Ovary (tissue), 9 donors: ENCODE data around the gene YIPF1. TPM values are rescaled to one million over a fixed set of nuclear protein-coding genes. Genes with fewer than 3 reads are reported as not detected.

Source experiments
- DNase-seq, 5 donors: peaks; one replicate each; pipeline ENCODE4 v3.0.0-alpha.2; 2019 to 2020
- H3K27ac ChIP-seq, 2 donors: fragments of 200-600 bp; one replicate each; pipeline versions ENCODE4 v1.5.1 to v1.8.0; 2019 to 2022
- H3K27me3 ChIP-seq: fragments of 200-600 bp; one replicate; pipeline ENCODE4 v1.8.0; 2022
- H3K36me3 ChIP-seq: fragments of 200-600 bp; sonication (generic); one replicate; pipeline ENCODE4 v1.5.1; 2019
- H3K4me1 ChIP-seq: one replicate; pipeline ENCODE4 v1.8.1; 2013; ENCODE audit warnings: mild to moderate bottlenecking, moderate library complexity; ENCODE audit not compliant: insufficient read depth
- H3K4me3 ChIP-seq: fragments of 200-600 bp; sonication (generic); one replicate; pipeline ENCODE4 v1.5.1; 2017
- H3K9me3 ChIP-seq, 2 donors: fragments of 200-600 bp in 1 of 2; sonication (generic) in 1 of 2; one replicate each; pipeline versions ENCODE4 v1.5.1 to v1.8.1; 2013 to 2019; ENCODE audit warnings: mild to moderate bottlenecking in 1 of 2, moderate library complexity in 1 of 2
- EP300 ChIP-seq: sonication (generic); formaldehyde crosslinking; IDR thresholded peaks from one replicate; pipeline ENCODE4 v1.6.1; 2017; ENCODE audit warnings: antibody characterized with exemption
- POLR2A ChIP-seq: fragments of 450-650 bp; IDR thresholded peaks from one replicate; pipeline ENCODE4 v1.6.1; 2017; ENCODE audit warnings: antibody characterized with exemption, mild to moderate bottlenecking, moderate library complexity
- WGBS, 3 donors: extraction: QIAGEN DNeasy Blood & Tissue Kit in 1 of 3; methylation state at CpG; one replicate each; pipeline versions ENCODE4 v1.1.5 to v1.1.7; 2013 to 2017; 5-methylcytosine and 5-hydroxymethylcytosine counted together
- intact Hi-C, 4 donors: fragments of 100-400 bp; cut with DNase I; formaldehyde crosslinking; loops; one replicate each; pipeline versions ENCODE4 v1.11.0 to v1.15.1; 2022 to 2023
- polyA plus RNA-seq, 2 donors: library from polyadenylated mRNA; stranded (reverse); fragments of 200-250 nt in 1 of 2; fragments of 350-450 nt in 1 of 2; fragmentation: Illumina TruSeq in 1 of 2; extraction: RNeasy Lipid Tissue Mini Kit (QIAGEN cat#74804) in 1 of 2; gene quantifications; one replicate each; pipeline ENCODE4 v1.2.3, GENCODE V29; 2013 to 2014
- total RNA-seq, 7 donors: library from RNA; depleted of rRNA in 2 of 7; stranded (reverse); fragments of >200 nt in 2 of 7; fragmentation: NEBNext Ultra II Directional in 3 of 7; extraction: Animal tissue kit (Norgen Biotek cat#: 25700) in 3 of 7; gene quantifications; one replicate each; pipeline versions ENCODE4 v1.1.0 to v1.2.4, GENCODE V29; 2016 to 2023
- TF ChIP-seq, protein P1 (sequence below), 3 donors: fragments of 450-650 bp in 2 of 3; fragments of 200-600 bp in 1 of 3; IDR thresholded peaks; one replicate each; pipeline versions ENCODE4 v1.5.1 to v1.8.0; 2016 to 2022; ENCODE audit warnings: antibody characterized with exemption in 3 of 3, mild to moderate bottlenecking in 1 of 3
- donor health status: DM: no; HTN: no; CAD: no; lungs with moderate emphysema.
- donor health status: DM: no; HTN: no; CAD: no.
- donor health status: Bipolar disorder and iron deficiency.
- donor health status: DM: yes; HTN: yes; CAD: no.
- donor health status: DM: no; HTN: no; CAD: no.
- donor health status: DM: yes; HTN: yes; CAD: no.

The YIPF1 gene
- total and polyA plus RNA-seq, 9 donors = 11.5 to 47.8 (median 18.3) TPM

DNA sequence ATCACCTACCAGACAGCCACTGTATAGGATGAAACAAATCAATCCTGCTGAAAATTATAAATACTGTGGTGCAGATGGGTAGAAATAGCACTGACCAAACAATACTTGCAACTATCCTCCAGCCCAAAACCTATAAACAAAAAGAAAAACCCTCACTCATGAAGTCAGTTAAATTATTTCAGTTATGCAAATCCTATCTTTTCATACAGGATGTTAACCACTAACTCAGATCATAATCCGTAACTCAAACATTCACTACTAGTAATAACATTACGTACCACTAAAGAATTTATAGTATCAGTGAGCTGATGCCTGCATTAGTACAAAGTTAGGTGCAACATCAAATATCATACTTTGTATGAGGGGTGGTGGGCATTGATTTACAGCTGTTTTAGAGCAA, 54.1 kb downstream of the YIPF1 start:
- Histone ChIP-seq H3K27ac (no peak overlapping the region), H3K4me3 (no peak overlapping the region), H3K27me3 (no peaks in the 10 kb centered on the region), H3K4me1 (peaks cover 3% of the 10 kb centered on the region), H3K9me3 (no peaks in the 10 kb centered on the region), H3K36me3 (no peaks in the 10 kb centered on the region)
- intact Hi-C loops = no loop called here
- TF ChIP-seq EP300 (no peak), POLR2A (no peak)
- TF ChIP-seq, protein P1, sequence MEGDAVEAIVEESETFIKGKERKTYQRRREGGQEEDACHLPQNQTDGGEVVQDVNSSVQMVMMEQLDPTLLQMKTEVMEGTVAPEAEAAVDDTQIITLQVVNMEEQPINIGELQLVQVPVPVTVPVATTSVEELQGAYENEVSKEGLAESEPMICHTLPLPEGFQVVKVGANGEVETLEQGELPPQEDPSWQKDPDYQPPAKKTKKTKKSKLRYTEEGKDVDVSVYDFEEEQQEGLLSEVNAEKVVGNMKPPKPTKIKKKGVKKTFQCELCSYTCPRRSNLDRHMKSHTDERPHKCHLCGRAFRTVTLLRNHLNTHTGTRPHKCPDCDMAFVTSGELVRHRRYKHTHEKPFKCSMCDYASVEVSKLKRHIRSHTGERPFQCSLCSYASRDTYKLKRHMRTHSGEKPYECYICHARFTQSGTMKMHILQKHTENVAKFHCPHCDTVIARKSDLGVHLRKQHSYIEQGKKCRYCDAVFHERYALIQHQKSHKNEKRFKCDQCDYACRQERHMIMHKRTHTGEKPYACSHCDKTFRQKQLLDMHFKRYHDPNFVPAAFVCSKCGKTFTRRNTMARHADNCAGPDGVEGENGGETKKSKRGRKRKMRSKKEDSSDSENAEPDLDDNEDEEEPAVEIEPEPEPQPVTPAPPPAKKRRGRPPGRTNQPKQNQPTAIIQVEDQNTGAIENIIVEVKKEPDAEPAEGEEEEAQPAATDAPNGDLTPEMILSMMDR (IDR thresholded peaks at IDR 0.05) = no peak
- no peak for DNase-seq
- WGBS, 3 donors = 87 to 93% (median 89%) methylated on average over 2 of the region's 2 CpGs

DNA sequence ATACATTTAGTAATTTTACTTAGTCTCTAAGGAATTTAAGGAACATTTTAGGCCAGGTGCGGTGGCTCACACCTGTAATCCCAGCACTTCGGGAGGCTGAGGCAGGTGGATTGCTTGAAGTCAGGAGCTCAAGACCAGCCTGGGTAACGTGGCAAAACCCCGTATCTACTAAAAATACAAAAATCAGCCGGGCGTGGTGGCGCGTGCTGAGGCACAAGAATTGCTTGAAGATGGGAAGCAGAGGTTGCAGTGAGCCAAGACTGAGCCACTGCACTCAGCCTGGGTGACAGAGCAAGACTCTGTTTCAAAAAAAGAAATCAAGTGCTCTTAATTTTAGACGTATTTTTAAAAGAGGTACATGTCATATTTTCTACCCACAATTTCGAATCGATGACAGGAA, 54.8 kb downstream of the YIPF1 start:
- no peak overlapping the region for H3K4me3 ChIP-seq
- peaks cover 3% of the 10 kb centered on the region for H3K4me1 ChIP-seq
- H3K36me3 ChIP-seq = no peaks in the 10 kb centered on the region
- DNase-seq = no peak
- WGBS, 3 donors = 94 to 95% (median 95%) methylated on average over 11 of the region's 11 CpGs
- intact Hi-C loops = no loop called here
- no peaks in the 10 kb centered on the region for H3K9me3 ChIP-seq
- no peak overlapping the region for H3K27ac ChIP-seq
- H3K27me3 ChIP-seq = no peaks in the 10 kb centered on the region
- TF ChIP-seq POLR2A = no peak

DNA sequence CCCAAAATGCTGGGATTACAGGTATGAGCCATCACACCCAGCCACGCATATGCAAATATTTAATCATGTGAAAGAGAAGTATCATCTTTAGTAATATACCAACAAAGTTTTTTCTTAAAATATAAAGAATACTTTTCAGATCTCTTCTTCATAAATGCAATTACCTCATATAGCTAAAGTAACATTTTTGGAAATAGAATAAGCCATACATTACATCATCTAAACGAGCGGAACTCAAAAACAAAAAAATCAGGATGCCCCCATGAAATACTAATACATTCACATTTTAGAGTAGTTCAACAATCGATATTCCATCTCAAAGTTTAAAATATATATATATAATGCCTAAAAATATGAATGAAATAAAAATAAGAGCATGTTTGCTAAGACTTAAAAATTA, 56.2 kb downstream of the YIPF1 start:
- TF ChIP-seq POLR2A (no peak), EP300 (no peak)
- TF ChIP-seq, protein P1 (IDR thresholded peaks at IDR 0.05) = no peak
- no peaks in the 10 kb centered on the region for H3K27me3 ChIP-seq
- WGBS, 3 donors = 91 to 95% (median 93%) methylated on average over 4 of the region's 4 CpGs

DNA sequence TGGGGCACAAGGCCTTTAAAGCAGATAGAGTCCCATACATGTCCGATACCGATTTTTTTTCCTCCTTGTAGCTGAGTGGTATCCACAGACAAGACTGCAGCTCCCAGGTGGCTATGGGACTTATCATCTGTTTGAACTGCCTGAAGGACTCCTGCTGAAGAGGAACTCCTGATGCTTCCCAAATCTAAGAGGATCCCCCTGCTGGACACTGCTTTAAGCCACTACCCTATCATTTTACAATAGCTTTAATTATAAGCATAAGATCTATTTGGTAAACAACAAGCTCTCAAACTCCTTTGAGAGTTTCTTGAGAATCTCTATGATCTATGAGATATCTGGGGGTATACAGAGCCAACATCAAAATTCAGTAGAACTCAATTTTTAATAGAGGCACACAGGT, 63.2 kb downstream of the YIPF1 start:
- no peak for TF ChIP-seq POLR2A
- no peak for TF ChIP-seq EP300
- H3K9me3 ChIP-seq = no peaks in the 10 kb centered on the region
- no peaks in the 10 kb centered on the region for H3K36me3 ChIP-seq
- WGBS, 3 donors = 94 to 98% (median 95%) methylated on average over 2 of the region's 2 CpGs
- no peak for DNase-seq
- intact Hi-C loops = no loop called here
- no peaks in the 10 kb centered on the region for H3K27me3 ChIP-seq
- H3K4me1 ChIP-seq = no peaks in the 10 kb centered on the region
- H3K4me3 ChIP-seq = no peak overlapping the region
- H3K27ac ChIP-seq = no peak overlapping the region

More for the DNA sequence above, 56.2 kb downstream of the YIPF1 start:
- Histone ChIP-seq H3K4me1 (peaks cover 3% of the 10 kb centered on the region), H3K9me3 (no peaks in the 10 kb centered on the region), H3K36me3 (no peaks in the 10 kb centered on the region), H3K27ac (no peak overlapping the region), H3K4me3 (no peak overlapping the region)
- intact Hi-C loops = no loop called here
- DNase-seq = no peak

GRCh38 chr1:53825306-53825705, 64.3 kb downstream of the YIPF1 start:
- Histone ChIP-seq H3K27ac (no peak overlapping the region), H3K36me3 (no peaks in the 10 kb centered on the region), H3K4me1 (no peaks in the 10 kb centered on the region), H3K9me3 (no peaks in the 10 kb centered on the region), H3K4me3 (no peak overlapping the region), H3K27me3 (no peaks in the 10 kb centered on the region)
- TF ChIP-seq, protein P1 (IDR thresholded peaks at IDR 0.05) = no peak
- TF ChIP-seq EP300 (no peak), POLR2A (no peak)
- intact Hi-C loops = no loop called here
- DNase-seq = no peak
- WGBS, 3 donors = 96 to 97% (median 97%) methylated on average over 6 of the region's 6 CpGs

- no peaks in the 10 kb centered on the region for H3K36me3 ChIP-seq
- no peaks in the 10 kb centered on the region for H3K4me1 ChIP-seq
- TF ChIP-seq POLR2A = no peak
- H3K9me3 ChIP-seq = no peaks in the 10 kb centered on the region
- no peaks in the 10 kb centered on the region for H3K27me3 ChIP-seq
- no peak for DNase-seq
- intact Hi-C loops = no loop called here
- H3K27ac ChIP-seq = no peak overlapping the region
- no peak overlapping the region for H3K4me3 ChIP-seq
- WGBS, 3 donors = 95 to 98% (median 97%) methylated on average over 3 of the region's 3 CpGs
Observed at GRCh38 chr1:53822931-53823330, 66.7 kb downstream of the YIPF1 start.
